Effector memory CD4-positive, alpha-beta T cell (primary cell): ENCODE data around the gene OR10A2.
"Not testable (repeated sequence)": the region's sequence is repeated elsewhere in the genome, so short reads cannot be mapped to it uniquely, and the experiment has no call there.

Source experiments
- DNase-seq, 3 donors: peaks; one replicate each; pipeline ENCODE4 v3.0.0-alpha.2; 2020
- H3K27ac ChIP-seq: 2 replicates; pipeline ENCODE4 v1.7.0; 2013; ENCODE audit warnings: mild to moderate bottlenecking, low read length, moderate library complexity; ENCODE audit not compliant: insufficient read depth, poor library complexity, severe bottlenecking
- H3K27me3 ChIP-seq: replicated peaks from 2 replicates; pipeline ENCODE4 v1.7.0; 2013; ENCODE audit warnings: mild to moderate bottlenecking, low read length; ENCODE audit not compliant: insufficient read depth, control insufficient read depth, poor library complexity, severe bottlenecking
- H3K36me3 ChIP-seq: 2 replicates; pipeline ENCODE4 v1.7.0; 2013; ENCODE audit warnings: mild to moderate bottlenecking, low read length, moderate library complexity; ENCODE audit not compliant: control insufficient read depth, insufficient read depth
- H3K4me1 ChIP-seq: 2 replicates; pipeline ENCODE4 v1.7.0; 2013; ENCODE audit warnings: low read length, mild to moderate bottlenecking; ENCODE audit not compliant: control insufficient read depth, insufficient read depth, poor library complexity, severe bottlenecking
- H3K4me3 ChIP-seq: 2 replicates; pipeline ENCODE4 v1.7.0; 2013; ENCODE audit warnings: low read length, low read depth, mild to moderate bottlenecking; ENCODE audit not compliant: insufficient read depth, poor library complexity, severe bottlenecking
- H3K9me3 ChIP-seq: 2 replicates; pipeline ENCODE4 v1.7.0; 2013; ENCODE audit warnings: mild to moderate bottlenecking, low read length, moderate library complexity; ENCODE audit not compliant: control insufficient read depth

Gene OR10A2

GRCh38 chr11:6876325-6876724, 13.5 kb downstream of the OR10A2 start, which contains the start of gene OR10A4:
Gene OR10A4, plus strand, starts transcription at chr11:6876625. Its CDS starts 23 bp downstream, at chr11:6876648.
- Histone ChIP-seq H3K27me3 (no peaks in the 10 kb centered on the region), H3K27ac (no peak within 1 kb of the TSS), H3K4me1 (no peaks in the 10 kb centered on the region), H3K9me3 (no peaks in the 10 kb centered on the region), H3K4me3 (no peak within 1 kb of the TSS), H3K36me3 (no peaks in the 10 kb centered on the region)
- no peak for DNase-seq

DNA sequence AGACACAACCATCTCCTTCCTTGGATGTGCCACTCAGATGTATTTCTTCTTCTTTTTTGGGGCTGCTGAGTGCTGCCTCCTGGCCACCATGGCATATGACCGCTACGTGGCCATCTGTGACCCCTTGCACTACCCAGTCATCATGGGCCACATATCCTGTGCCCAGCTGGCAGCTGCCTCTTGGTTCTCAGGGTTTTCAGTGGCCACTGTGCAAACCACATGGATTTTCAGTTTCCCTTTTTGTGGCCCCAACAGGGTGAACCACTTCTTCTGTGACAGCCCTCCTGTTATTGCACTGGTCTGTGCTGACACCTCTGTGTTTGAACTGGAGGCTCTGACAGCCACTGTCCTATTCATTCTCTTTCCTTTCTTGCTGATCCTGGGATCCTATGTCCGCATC, 14.1 kb downstream of the OR10A2 start:
- Histone ChIP-seq H3K9me3 (no peaks in the 10 kb centered on the region), H3K36me3 (no peaks in the 10 kb centered on the region), H3K4me3 (no peak overlapping the region), H3K4me1 (no peaks in the 10 kb centered on the region), H3K27me3 (no peaks in the 10 kb centered on the region), H3K27ac (no peak overlapping the region)
- no peak for DNase-seq

- Histone ChIP-seq H3K4me3 (no peak overlapping the region), H3K27ac (no peak overlapping the region), H3K27me3 (no peaks in the 10 kb centered on the region), H3K36me3 (no peaks in the 10 kb centered on the region), H3K4me1 (no peaks in the 10 kb centered on the region), H3K9me3 (no peaks in the 10 kb centered on the region)
- DNase-seq, result no peak
These were observed 19.9 kb downstream of the OR10A2 start for GRCh38 chr11:6882751-6883150.

- DNase-seq, H3K27ac ChIP-seq, H3K9me3 ChIP-seq, H3K27me3 ChIP-seq, H3K4me1 ChIP-seq, H3K4me3 ChIP-seq, H3K36me3 ChIP-seq: not testable (repeated sequence)
These were observed 24.9 kb downstream of the OR10A2 start for GRCh38 chr11:6887711-6888110.

DNA sequence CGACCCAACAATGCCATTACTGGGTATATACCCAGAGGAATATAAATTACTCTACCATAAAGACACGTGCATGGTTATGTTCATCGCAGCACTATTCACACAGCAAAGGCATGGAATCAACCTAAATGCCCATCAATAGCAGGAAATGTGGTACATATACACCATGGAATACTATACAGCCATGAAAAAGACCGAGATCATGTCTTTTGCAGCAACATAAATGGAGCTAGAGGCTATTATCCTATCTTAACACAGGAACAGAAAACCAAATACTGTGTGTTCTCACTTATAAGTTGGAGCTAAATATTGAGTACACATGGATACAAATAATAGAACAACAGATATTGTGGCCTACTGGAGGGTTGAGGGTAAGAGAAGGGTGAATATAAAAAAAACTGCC, 26.0 kb downstream of the OR10A2 start:
- DNase-seq, result no peak
- Histone ChIP-seq H3K27me3 (no peaks in the 10 kb centered on the region), H3K27ac (no peak overlapping the region), H3K4me3 (no peak overlapping the region), H3K4me1 (no peaks in the 10 kb centered on the region), H3K36me3 (no peaks in the 10 kb centered on the region), H3K9me3 (no peaks in the 10 kb centered on the region)

DNA sequence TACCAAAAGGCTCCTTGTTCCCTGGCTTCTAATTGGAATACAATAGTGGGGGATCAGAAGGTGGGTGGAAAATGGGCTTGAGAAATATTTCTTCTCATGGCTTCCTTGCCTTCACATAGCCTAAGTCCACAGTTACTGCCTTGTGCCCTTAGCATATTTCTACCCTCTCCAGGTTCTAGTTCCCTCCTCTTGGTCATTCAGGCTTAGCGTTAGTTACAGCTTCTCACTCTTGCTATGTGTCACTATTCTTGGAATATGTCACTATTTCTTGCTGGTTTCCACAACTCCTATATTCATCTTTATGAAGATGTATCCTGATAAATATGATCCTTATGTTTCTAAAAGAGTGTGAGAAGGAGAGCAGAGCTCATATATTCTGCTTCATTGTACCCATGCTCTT, 27.0 kb downstream of the OR10A2 start:
- no peaks in the 10 kb centered on the region for H3K27me3 ChIP-seq
- H3K9me3 ChIP-seq, result no peaks in the 10 kb centered on the region
- H3K4me1 ChIP-seq, result no peaks in the 10 kb centered on the region
- no peaks in the 10 kb centered on the region for H3K36me3 ChIP-seq
- DNase-seq, result no peak
- no peak overlapping the region for H3K4me3 ChIP-seq
- no peak overlapping the region for H3K27ac ChIP-seq

- Histone ChIP-seq H3K27ac (no peak within 1 kb of the TSS), H3K27me3 (no peaks in the 10 kb centered on the region), H3K9me3 (no peaks in the 10 kb centered on the region), H3K36me3 (no peaks in the 10 kb centered on the region), H3K4me3 (no peak within 1 kb of the TSS), H3K4me1 (no peaks in the 10 kb centered on the region)
- DNase-seq, result no peak
These were observed 29.5 kb downstream of the OR10A2 start, which contains the start of gene OR2D2 for GRCh38 chr11:6892400-6892799. Gene OR2D2, minus strand, starts transcription at chr11:6892500. Its CDS starts 0 bp downstream, at chr11:6892500.

DNA sequence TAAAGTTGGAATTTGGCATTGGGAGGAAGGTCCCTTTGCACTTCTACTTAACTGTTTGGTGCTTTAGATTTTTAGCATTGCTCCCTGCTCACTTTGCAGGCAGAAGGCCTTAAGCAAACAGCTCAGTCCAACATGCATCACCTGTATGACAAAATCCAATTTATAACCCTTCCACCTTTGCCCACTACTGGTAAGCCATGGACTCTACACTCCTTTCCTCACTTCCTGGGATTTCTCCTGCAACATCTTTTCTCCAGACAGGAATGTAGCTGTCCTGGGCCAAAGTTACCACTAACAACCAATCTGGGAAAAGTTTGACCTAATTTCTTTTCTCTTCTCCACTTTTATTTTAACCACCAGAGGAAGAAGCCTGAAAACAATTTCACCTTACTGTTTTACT, 31.2 kb downstream of the OR10A2 start:
- DNase-seq, result no peak
- Histone ChIP-seq H3K27me3 (no peaks in the 10 kb centered on the region), H3K4me1 (no peaks in the 10 kb centered on the region), H3K4me3 (no peak overlapping the region), H3K36me3 (no peaks in the 10 kb centered on the region), H3K27ac (no peak overlapping the region), H3K9me3 (no peaks in the 10 kb centered on the region)

DNA sequence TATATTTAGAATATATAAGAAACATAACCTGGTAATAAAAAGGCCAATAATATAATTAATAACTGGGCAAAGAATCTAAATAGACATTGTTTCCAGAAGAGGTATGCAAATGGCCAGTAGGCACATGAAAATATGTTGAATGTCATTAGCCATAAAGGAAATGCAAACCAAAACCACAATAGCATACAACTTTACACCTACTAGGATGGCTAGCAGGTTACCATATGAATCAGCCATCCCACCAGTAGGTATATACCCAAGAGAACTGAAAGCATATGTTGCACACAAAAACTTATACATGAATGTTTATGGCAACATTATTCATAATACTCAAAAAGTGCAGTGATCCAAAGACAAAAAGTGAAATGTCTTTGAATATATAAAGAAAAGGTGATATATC, 32.2 kb downstream of the OR10A2 start:
- no peak overlapping the region for H3K4me3 ChIP-seq
- no peaks in the 10 kb centered on the region for H3K36me3 ChIP-seq
- H3K27me3 ChIP-seq, result no peaks in the 10 kb centered on the region
- DNase-seq, result no peak
- H3K9me3 ChIP-seq, result no peaks in the 10 kb centered on the region
- no peak overlapping the region for H3K27ac ChIP-seq
- H3K4me1 ChIP-seq, result no peaks in the 10 kb centered on the region

DNA sequence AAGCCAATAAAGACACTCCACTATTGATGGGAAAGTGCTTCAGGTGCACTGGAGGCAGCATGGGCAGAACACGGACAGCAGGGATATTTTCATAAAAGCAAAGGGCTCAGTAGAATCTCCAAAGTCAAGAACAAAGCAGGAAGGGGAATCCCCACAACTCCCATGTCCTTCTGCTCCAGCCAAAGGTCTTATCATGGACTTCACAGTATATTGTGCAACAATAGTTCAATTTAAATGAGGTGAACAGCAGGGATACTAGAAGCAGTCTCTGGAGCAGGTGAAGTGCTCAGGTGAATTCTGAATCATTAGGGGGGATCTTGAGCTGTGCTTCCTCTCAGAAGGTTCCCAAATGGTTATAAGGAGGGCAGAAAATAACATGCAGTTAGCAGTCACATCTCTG, 36.1 kb downstream of the OR10A2 start:
- no peaks in the 10 kb centered on the region for H3K4me1 ChIP-seq
- no peak overlapping the region for H3K4me3 ChIP-seq
- H3K9me3 ChIP-seq, result no peaks in the 10 kb centered on the region
- H3K27ac ChIP-seq, result no peak overlapping the region
- H3K27me3 ChIP-seq, result peaks cover 4% of the 10 kb centered on the region
- DNase-seq, result no peak
- H3K36me3 ChIP-seq, result no peaks in the 10 kb centered on the region
